ENCODE results near the gene COL6A3.

The COL6A3 gene

DNA sequence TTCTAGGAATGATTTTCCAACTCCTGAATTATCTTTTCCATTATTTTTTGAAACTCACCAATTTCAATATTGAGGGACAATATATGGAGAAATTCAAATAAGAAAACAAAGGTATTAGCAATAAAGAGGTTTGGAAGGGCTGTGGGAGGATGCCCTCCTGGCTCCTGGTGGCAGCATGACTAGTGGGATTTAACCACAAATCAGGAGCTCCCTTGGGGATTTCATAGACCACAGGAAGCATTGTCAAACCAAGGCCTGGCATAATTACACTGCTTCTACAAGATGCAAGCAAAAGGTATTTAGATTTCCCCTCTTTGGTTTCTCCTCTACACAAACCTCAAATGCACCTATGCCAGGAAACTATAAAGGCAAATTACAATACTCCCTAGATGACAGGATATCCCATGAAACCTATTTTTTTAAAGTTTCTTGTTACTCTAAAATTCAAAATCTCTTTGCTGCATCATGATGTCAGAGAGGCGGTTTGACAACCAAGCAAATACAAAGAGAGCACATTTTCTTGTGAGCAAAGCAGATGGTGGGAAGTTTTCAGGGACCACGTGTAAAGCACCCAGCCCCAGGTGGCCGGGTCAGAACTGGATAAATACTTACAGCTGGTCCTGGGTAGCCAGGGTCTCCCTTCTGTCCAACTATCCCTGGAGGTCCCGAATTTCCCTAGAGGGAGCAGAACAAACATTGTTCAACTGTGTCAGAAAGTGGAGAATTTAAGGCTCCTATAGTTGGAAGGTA is 67.9 kb downstream of the COL6A3 start:
- no peak for DNase-seq

GRCh38 chr2:237345411-237345810 is 68.6 kb downstream of the COL6A3 start:
- no peak for DNase-seq

GRCh38 chr2:237344942-237345341 is 69.0 kb downstream of the COL6A3 start:
- no peak for DNase-seq

- no peak for DNase-seq
Measured at GRCh38 chr2:237343993-237344392, 70.0 kb downstream of the COL6A3 start.

DNA sequence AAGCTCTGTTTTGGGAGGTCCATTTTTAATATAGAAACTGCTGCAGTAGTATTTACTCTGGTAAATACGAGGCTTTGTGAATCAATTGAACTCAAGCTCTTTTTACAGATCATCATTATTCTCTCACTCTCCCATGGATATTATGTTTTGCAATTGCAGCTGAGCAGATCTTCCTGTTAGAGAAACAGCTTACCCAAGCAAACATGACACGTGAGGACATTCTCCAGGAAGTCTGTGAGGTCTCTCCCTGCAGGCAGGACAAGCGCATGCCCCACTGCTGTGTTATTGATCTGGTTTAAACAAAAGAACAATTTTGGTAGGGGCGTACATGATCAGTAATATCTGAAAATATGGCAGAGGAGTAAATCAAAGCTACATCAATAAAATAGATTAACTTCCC is 72.1 kb downstream of the COL6A3 start:
- DNase-seq, result no peak

DNA sequence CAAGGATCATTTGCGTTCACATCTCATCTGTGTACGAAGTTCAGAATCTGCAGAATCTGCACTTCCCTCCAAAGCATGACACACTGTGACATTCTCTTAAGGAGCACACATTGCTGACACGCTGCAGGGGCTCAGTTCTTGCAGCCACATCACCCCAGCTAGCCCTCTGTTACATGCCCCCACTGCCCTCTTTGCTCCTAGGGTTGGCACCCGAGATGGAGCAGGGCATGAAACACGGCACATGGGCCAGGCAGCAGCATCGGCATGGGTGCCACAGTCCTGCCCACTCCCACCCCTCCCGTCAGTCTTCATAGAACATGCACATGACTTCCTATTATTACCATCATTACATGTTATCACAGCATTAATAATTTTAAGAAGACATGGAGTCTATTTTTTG is 76.4 kb downstream of the COL6A3 start:
- DNase-seq, result no peak

GRCh38 chr2:237336131-237336530 is 77.8 kb downstream of the COL6A3 start:
- DNase-seq, result no peak

- DNase-seq, result no peak
Measured at GRCh38 chr2:237333748-237334147, 80.2 kb downstream of the COL6A3 start.

- no peak for DNase-seq
Measured at GRCh38 chr2:237330541-237330940, 83.4 kb downstream of the COL6A3 start.

DNA sequence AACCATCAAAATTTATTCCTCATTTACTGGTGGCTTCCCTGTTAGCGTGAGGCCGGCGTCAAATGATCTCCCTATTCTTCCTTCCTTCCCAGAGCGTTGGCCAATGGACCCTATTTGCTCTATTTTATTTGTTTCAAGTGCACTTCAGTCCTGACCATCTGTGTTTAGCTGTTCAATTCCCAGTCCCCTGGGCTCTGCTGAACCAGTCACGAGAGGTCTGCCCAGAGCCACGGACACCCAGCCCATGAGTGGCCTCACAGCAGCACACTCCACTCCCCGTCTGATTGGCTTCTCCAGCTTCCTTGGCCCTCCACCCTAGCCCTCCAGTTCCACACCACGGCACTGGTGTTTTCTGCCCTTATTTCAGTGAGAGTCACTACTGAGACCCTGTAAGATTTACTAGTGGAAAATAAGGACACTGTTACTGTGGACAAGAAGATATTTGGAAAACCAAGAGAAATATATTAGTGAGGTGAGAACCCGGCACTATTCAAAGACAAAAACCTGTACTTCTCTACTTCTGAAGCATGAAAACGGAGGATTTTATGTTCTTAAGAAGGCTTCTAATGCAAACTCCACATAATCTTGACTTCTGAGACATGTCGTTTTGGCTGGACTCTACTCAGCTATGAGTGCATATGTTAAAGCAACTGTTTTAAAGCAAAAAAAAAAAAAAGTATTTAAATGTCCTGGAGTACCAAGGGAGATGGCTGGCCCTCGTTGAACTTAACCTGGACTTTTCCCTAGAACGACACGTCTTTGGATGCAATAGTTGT is 86.6 kb downstream of the COL6A3 start:
- no peak for DNase-seq

- no peak for DNase-seq
Measured at GRCh38 chr2:237326266-237327171, 87.4 kb downstream of the COL6A3 start.

- DNase-seq, result no peak
Measured at GRCh38 chr2:237324837-237325236, 89.1 kb downstream of the COL6A3 start.

GRCh38 chr2:237324405-237324831 is 89.5 kb downstream of the COL6A3 start:
- DNase-seq, result no peak

DNA sequence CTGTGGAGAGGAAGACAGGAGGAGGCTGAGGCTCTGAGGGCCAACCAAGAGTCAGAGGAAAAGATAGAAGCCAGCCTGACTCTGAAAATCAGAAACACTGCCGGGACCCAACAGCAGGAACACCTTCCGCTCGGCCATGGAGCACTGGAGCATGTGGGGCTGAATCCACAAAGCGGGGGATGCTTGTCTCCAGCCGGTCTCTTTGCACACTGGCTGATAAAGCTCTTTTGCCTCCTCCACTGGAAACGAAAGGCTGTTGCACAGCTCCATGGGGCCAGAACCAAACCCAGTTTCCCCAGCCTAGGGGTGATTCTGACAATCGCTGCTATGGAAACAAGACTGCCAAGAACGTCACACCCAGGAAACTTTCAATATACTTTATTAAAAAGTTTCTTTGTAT is 90.3 kb downstream of the COL6A3 start:
- no peak for DNase-seq

GRCh38 chr2:237322564-237322963 is 91.4 kb downstream of the COL6A3 start:
- DNase-seq, result no peak

GRCh38 chr2:237321746-237322145 is 92.2 kb downstream of the COL6A3 start:
- DNase-seq, result no peak

DNA sequence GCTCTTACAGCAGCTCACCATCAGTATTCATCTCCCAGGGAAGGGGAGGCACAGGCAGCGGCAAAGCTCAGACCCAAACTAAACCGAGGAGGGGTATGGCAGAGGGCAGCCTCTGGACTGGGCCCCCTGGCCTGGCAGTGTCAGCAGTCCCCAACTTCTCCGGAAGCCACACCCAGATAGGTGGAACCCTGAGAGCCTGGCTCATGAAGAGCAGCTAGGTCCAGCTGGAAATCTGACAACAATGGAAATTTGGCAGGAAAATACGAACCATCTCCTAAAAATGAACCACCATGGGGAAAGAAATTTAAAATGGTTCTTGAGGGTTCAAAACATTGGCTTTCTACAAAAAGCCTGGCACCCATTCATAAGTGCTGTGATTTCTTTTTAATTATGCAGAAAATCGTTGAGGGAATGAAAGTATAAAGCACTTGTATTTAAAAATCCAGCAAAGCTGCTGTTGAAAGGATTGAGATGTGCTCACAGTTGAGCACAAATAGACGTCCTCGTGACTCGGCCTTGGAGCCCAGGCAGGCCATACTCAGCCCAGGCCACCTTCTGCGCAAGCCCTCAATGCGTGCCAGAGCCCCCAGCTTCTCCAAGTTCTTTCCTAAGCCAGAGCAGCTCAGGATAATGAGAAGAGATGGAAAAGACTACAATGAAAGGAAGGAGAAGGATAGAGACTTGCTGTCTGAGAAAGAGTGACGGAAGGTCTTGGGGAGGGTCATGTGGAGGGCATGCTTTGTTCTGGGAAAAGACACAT is 93.0 kb downstream of the COL6A3 start:
- no peak for DNase-seq

DNA sequence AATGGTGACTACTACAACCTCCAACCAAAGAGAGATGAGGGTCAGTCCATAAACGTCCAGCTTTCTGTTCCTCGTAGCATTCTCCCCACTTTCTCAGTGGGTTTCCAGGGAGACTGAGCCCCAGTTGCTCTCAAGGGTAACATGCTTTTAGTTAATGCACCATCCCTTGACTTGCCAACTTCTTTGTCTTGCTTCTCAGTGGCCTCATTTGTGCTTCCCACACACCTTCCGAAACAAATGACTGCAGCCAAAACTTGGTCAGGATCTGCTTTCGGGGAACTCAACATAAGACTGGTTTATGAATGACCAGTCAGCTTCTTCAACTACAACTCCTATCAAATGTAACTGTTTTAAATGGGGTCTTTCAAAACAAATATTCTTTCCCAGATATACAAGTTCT is 94.1 kb downstream of the COL6A3 start:
- DNase-seq, result no peak

GRCh38 chr2:237319086-237319820 is 94.7 kb downstream of the COL6A3 start:
- DNase-seq, result no peak

GRCh38 chr2:237316339-237316738 is 97.6 kb downstream of the COL6A3 start:
- no peak for DNase-seq

GRCh38 chr2:237315829-237316225 is 98.1 kb downstream of the COL6A3 start:
- DNase-seq, result no peak

Measured in stimulated activated naive CD4-positive, alpha-beta T cell (primary cell).